ENCODE data around the gene VDR.
"Not testable (repeated sequence)": the region's sequence is repeated elsewhere in the genome, so short reads cannot be mapped to it uniquely, and the experiment has no call there.

Gene VDR

GRCh38 chr12:47812797-47813510 is 91.8 kb downstream of the VDR start:
- peak; percentile 90 for DNase-seq (ENCODE audit: low read depth)

GRCh38 chr12:47811581-47812484 is 93.0 kb downstream of the VDR start:
- DNase-seq (ENCODE audit: low read depth), result no peak

GRCh38 chr12:47811072-47811396 is 93.8 kb downstream of the VDR start:
- DNase-seq (ENCODE audit: low read depth), result no peak

GRCh38 chr12:47809518-47809917 is 95.3 kb downstream of the VDR start:
- not testable (repeated sequence) for DNase-seq (ENCODE audit: low read depth)

- no peak for DNase-seq (ENCODE audit: low read depth)
These were observed 96.0 kb downstream of the VDR start for GRCh38 chr12:47808574-47809365.

GRCh38 chr12:47808050-47808449 is 96.7 kb downstream of the VDR start:
- peak; percentile 68 for DNase-seq (ENCODE audit: low read depth)

- no peak for DNase-seq (ENCODE audit: low read depth)
These were observed 97.5 kb downstream of the VDR start for GRCh38 chr12:47807338-47807737.

- no peak for DNase-seq (ENCODE audit: low read depth)
These were observed 99.4 kb downstream of the VDR start for GRCh38 chr12:47805417-47805816.

- DNase-seq (ENCODE audit: low read depth), result no peak
These were observed 100.6 kb downstream of the VDR start for GRCh38 chr12:47804171-47804570.

- no peak for DNase-seq (ENCODE audit: low read depth)
These were observed 101.5 kb downstream of the VDR start for GRCh38 chr12:47803191-47803875.

- no peak for DNase-seq (ENCODE audit: low read depth)
These were observed 102.5 kb downstream of the VDR start for GRCh38 chr12:47802312-47802711.

GRCh38 chr12:47801904-47802246 is 102.9 kb downstream of the VDR start:
- DNase-seq (ENCODE audit: low read depth), result no peak

- DNase-seq (ENCODE audit: low read depth), result no peak
These were observed 103.5 kb downstream of the VDR start for GRCh38 chr12:47801170-47801903.

- DNase-seq (ENCODE audit: low read depth), result no peak
These were observed 104.2 kb downstream of the VDR start for GRCh38 chr12:47800582-47800981.

- no peak for DNase-seq (ENCODE audit: low read depth)
These were observed 105.3 kb downstream of the VDR start for GRCh38 chr12:47799357-47799955.

GRCh38 chr12:47798382-47798948 is 106.3 kb downstream of the VDR start:
- no peak for DNase-seq (ENCODE audit: low read depth)

- DNase-seq (ENCODE audit: low read depth), result no peak
These were observed 107.4 kb downstream of the VDR start for GRCh38 chr12:47797441-47797840.

GRCh38 chr12:47795814-47796411 is 108.9 kb downstream of the VDR start:
- DNase-seq (ENCODE audit: low read depth), result no peak

GRCh38 chr12:47795121-47795813 is 109.5 kb downstream of the VDR start:
- DNase-seq (ENCODE audit: low read depth), result no peak

- DNase-seq (ENCODE audit: low read depth), result no peak
These were observed 110.1 kb downstream of the VDR start for GRCh38 chr12:47794679-47795078.

Measured in stimulated activated CD8-positive, alpha-beta memory T cell treated with anti-CD3 and anti-CD28 coated beads, Interleukin-12 subunit alpha, Interleukin-12 subunit beta, amount 100 ng/mL, for 4 hours (primary cell).